HCT116 (cell line): ENCODE measurements around the gene LCE6A. TPM values are rescaled to one million over a fixed set of nuclear protein-coding genes. Genes with fewer than 3 reads are reported as not detected.

Experiments used
- ATAC-seq: fragments of 200-7000 bp; cut with Tn5 transposase; 2 replicates; pipeline ENCODE4 v1.9.1; 2020; ENCODE audit warnings: mild to moderate bottlenecking, moderate library complexity
- BruUV-seq: library from RNA; stranded (reverse); fragments of 400-500 nt; replicated peaks from 2 replicates; lab custom pipeline; 2021; lab: Mats Ljungman, UMichigan
- CTCF ChIA-PET: fragments of 300-600 bp; sonication (Branson Sonifier 250); formaldehyde crosslinking; loops from one replicate; lab custom pipeline; 2021; ENCODE audit warnings: antibody characterized with exemption; lab: Charles Lee
- POLR2A ChIA-PET: fragments of 300-600, 350-600 bp; sonication (Branson Sonifier 250); formaldehyde crosslinking; loops from one replicate; lab custom pipeline; 2021; ENCODE audit warnings: antibody characterized with exemption; lab: Charles Lee
- RAD21 ChIA-PET, 2 experiments: fragments of 300-600 bp; sonication (Branson Sonifier 250); formaldehyde crosslinking; loops; one replicate each; lab custom pipeline; 2023; ENCODE audit warnings: low total read pairs in 2 of 2; ENCODE audit not compliant: uncharacterized antibody in 2 of 2, unreplicated experiment in 2 of 2, low non-redundant PET in 1 of 2; lab: Charles Lee
- DNase-seq: peaks from one replicate; pipeline ENCODE4 v3.0.0-alpha.2; 2010; ENCODE audit warnings: low read depth, low spot score
- H2AFZ ChIP-seq: fragments of 200-600 bp; shearing (Covaris generic), sonication (generic); 2 replicates; pipeline ENCODE4 v1.6.1; 2017; ENCODE audit warnings: low read depth, mixed run types, mixed read lengths, antibody characterized with exemption, low read length; ENCODE audit not compliant: poor library complexity, severe bottlenecking
- H3K27ac ChIP-seq: 2 replicates; pipeline ENCODE4 v1.5.1; 2012; ENCODE audit warnings: low read depth, low read length
- H3K27me3 ChIP-seq: fragments of 200-600 bp; sonication (generic); 2 replicates; pipeline ENCODE4 v1.6.1; 2016; ENCODE audit warnings: mixed run types, low read length, mixed read lengths; ENCODE audit not compliant: insufficient read depth
- H3K36me3 ChIP-seq, 2 experiments: fragments of 200-500 bp in 1 of 2; fragments of 200-600 bp in 1 of 2; sonication (Bioruptor generic) in 1 of 2; sonication (generic) in 1 of 2; 2 replicates each; pipeline versions ENCODE4 v1.5.1 to v1.6.1; 2014 to 2016; ENCODE audit warnings: low read length in 2 of 2, inconsistent platforms in 1 of 2, mixed read lengths in 1 of 2, mixed run types in 1 of 2; ENCODE audit not compliant: insufficient read depth in 2 of 2, control insufficient read depth in 1 of 2
- H3K4me1 ChIP-seq, 2 experiments: fragments of 200-600 bp in 1 of 2; sonication (generic) in 1 of 2; 2 replicates each; pipeline versions ENCODE4 v1.5.1 to v1.6.1; 2012 to 2017; ENCODE audit warnings: low read length in 2 of 2, inconsistent platforms in 1 of 2, mild to moderate bottlenecking in 1 of 2, mixed read lengths in 1 of 2, mixed run types in 1 of 2, moderate library complexity in 1 of 2; ENCODE audit not compliant: insufficient read depth in 2 of 2, control insufficient read depth in 1 of 2
- H3K4me2 ChIP-seq: fragments of 200-600 bp; sonication (generic); 2 replicates; pipeline ENCODE4 v1.6.1; 2017; ENCODE audit warnings: mixed run types, low read length, mixed read lengths
- H3K4me3 ChIP-seq, 2 experiments: fragments of 200-600 bp in 1 of 2; sonication (generic) in 1 of 2; replicated peaks in 1 of 2; 2 replicates each; pipeline ENCODE4 v1.5.1; 2011 to 2016; ENCODE audit warnings: low read length in 2 of 2, control low read depth in 1 of 2, low read depth in 1 of 2, mild to moderate bottlenecking in 1 of 2, mixed read lengths in 1 of 2, mixed run types in 1 of 2
- H3K79me2 ChIP-seq: fragments of 200-600 bp; sonication (generic); 2 replicates; pipeline ENCODE4 v1.6.1; 2017; ENCODE audit warnings: mild to moderate bottlenecking, mixed run types, low read length, moderate library complexity, mixed read lengths; ENCODE audit not compliant: insufficient read depth
- H3K9ac ChIP-seq: fragments of 200-600 bp; sonication (generic); 2 replicates; pipeline ENCODE4 v1.6.1; 2016; ENCODE audit warnings: low read length, mixed read lengths
- H3K9me2 ChIP-seq: fragments of 200-600 bp; sonication (generic), shearing (Covaris generic); 2 replicates; pipeline ENCODE4 v1.6.1; 2017; ENCODE audit warnings: mixed run types, mild to moderate bottlenecking, moderate library complexity; ENCODE audit not compliant: insufficient read depth
- H3K9me3 ChIP-seq, 2 experiments: fragments of 200-500 bp in 1 of 2; fragments of 200-600 bp in 1 of 2; sonication (Bioruptor generic) in 1 of 2; sonication (generic) in 1 of 2; 2 replicates each; pipeline ENCODE4 v1.6.1; 2014 to 2017; ENCODE audit warnings: low read length in 2 of 2, mixed read lengths in 2 of 2, inconsistent platforms in 1 of 2, low read depth in 1 of 2, mild to moderate bottlenecking in 1 of 2, mixed run types in 1 of 2, moderate library complexity in 1 of 2; ENCODE audit not compliant: control insufficient read depth in 1 of 2, insufficient read depth in 1 of 2
- H4K20me1 ChIP-seq: fragments of 200-600 bp; sonication (generic), shearing (Covaris generic); 2 replicates; pipeline ENCODE4 v1.6.1; 2017; ENCODE audit warnings: mixed run types, mild to moderate bottlenecking, moderate library complexity; ENCODE audit not compliant: insufficient read depth
- ATF3 ChIP-seq: IDR thresholded peaks from 2 replicates; pipeline ENCODE4 v1.6.1; 2012
- CBX3 ChIP-seq: IDR thresholded peaks from 2 replicates; pipeline ENCODE4 v1.6.1; 2012; ENCODE audit warnings: low read depth
- EGR1 ChIP-seq: IDR thresholded peaks from 2 replicates; pipeline ENCODE4 v1.6.1; 2012; ENCODE audit warnings: low read depth
- ELF1 ChIP-seq: IDR thresholded peaks from 2 replicates; pipeline ENCODE4 v1.6.1; 2012; ENCODE audit warnings: low read depth, borderline replicate concordance
- EZH2 ChIP-seq: fragments of 200-600 bp; sonication (generic); IDR thresholded peaks from 2 replicates; pipeline ENCODE4 v1.6.1; 2017; ENCODE audit warnings: antibody characterized with exemption, mixed run types
- FOSL1 ChIP-seq: IDR thresholded peaks from 2 replicates; pipeline ENCODE4 v1.6.1; 2012; ENCODE audit warnings: low read depth
- JUND ChIP-seq: IDR thresholded peaks from 2 replicates; pipeline ENCODE4 v1.6.1; 2012
- POLR2A ChIP-seq: IDR thresholded peaks from 2 replicates; pipeline ENCODE4 v1.7.0; 2011; ENCODE audit warnings: borderline replicate concordance; ENCODE audit not compliant: insufficient read depth, insufficient read length; ENCODE audit errors: extremely low read depth
- POLR2AphosphoS5 ChIP-seq: IDR thresholded peaks from 2 replicates; pipeline ENCODE4 v1.6.1; 2011; ENCODE audit warnings: mild to moderate bottlenecking, low read depth, low read length, moderate library complexity
- REST ChIP-seq: IDR thresholded peaks from 2 replicates; pipeline ENCODE4 v1.6.1; 2012; ENCODE audit warnings: low read depth
- SIN3A ChIP-seq: IDR thresholded peaks from 2 replicates; pipeline ENCODE4 v1.6.1; 2012; ENCODE audit warnings: low read depth
- SP1 ChIP-seq: IDR thresholded peaks from 2 replicates; pipeline ENCODE4 v1.6.1; 2012; ENCODE audit warnings: low read depth
- TCF7L2 ChIP-seq: IDR thresholded peaks from 2 replicates; pipeline ENCODE4 v1.7.0; 2011; ENCODE audit warnings: borderline replicate concordance, inconsistent platforms; ENCODE audit not compliant: insufficient read depth, insufficient read length; ENCODE audit errors: extremely low read depth
- YY1 ChIP-seq: IDR thresholded peaks from 2 replicates; pipeline ENCODE4 v1.6.1; 2011; ENCODE audit warnings: low read length, low read depth, moderate library complexity, mild to moderate bottlenecking; ENCODE audit not compliant: insufficient replicate concordance; ENCODE audit errors: extremely low read depth
- ZFX ChIP-seq: fragments of 450-650 bp; IDR thresholded peaks from 2 replicates; pipeline ENCODE4 v1.6.1; 2017
- ZNF274 ChIP-seq: fragments of 200-500 bp; sonication (Bioruptor generic); IDR thresholded peaks from 2 replicates; pipeline ENCODE4 v1.6.1; 2014; ENCODE audit warnings: mild to moderate bottlenecking, low read depth, low read length, inconsistent platforms
- intact Hi-C: fragments of 100-400 bp; cut with micrococcal nuclease; formaldehyde crosslinking; loops from 2 replicates; pipeline ENCODE4 v1.10.0; 2022
- total RNA-seq: library from RNA; stranded (reverse); gene quantifications from one replicate; pipeline ENCODE4 v1.2.1, GENCODE V29; 2021; ENCODE audit not compliant: unreplicated experiment
- TF ChIP-seq, protein P1 (sequence below), 3 experiments: fragments of 200-600 bp in 1 of 3; sonication (generic) in 1 of 3; IDR thresholded peaks in 2 of 3; conservative IDR thresholded peaks in 1 of 3; 2 replicates each; pipeline ENCODE4 v1.5.1; 2012 to 2017; ENCODE audit warnings: low read depth in 2 of 3, low read length in 2 of 3, antibody characterized with exemption in 1 of 3, borderline replicate concordance in 1 of 3, control low read depth in 1 of 3, mild to moderate bottlenecking in 1 of 3, mixed read lengths in 1 of 3, mixed run types in 1 of 3, moderate library complexity in 1 of 3; ENCODE audit not compliant: insufficient read depth in 1 of 3
- TF ChIP-seq, protein P2 (sequence below): IDR thresholded peaks from 2 replicates; pipeline ENCODE4 v1.6.1; 2012

Gene LCE6A
- total RNA-seq, 1 experiment from 2014 or later = not detected

- ATAC-seq = no peak
- no peak overlapping the region for H2AFZ ChIP-seq
- H3K27me3 ChIP-seq = peaks cover 13% of the 10 kb centered on the region
- CTCF ChIA-PET = no interaction called here
- TF ChIP-seq JUND (no peak), SIN3A (no peak), SP1 (no peak), ATF3 (no peak), EZH2 (no peak), ZNF274 (no peak), POLR2A (no peak), ELF1 (no peak), TCF7L2 (no peak), ZFX (no peak), EGR1 (no peak), FOSL1 (no peak), REST (no peak), YY1 (no peak), CBX3 (no peak), POLR2AphosphoS5 (no peak)
- TF ChIP-seq, protein P1, sequence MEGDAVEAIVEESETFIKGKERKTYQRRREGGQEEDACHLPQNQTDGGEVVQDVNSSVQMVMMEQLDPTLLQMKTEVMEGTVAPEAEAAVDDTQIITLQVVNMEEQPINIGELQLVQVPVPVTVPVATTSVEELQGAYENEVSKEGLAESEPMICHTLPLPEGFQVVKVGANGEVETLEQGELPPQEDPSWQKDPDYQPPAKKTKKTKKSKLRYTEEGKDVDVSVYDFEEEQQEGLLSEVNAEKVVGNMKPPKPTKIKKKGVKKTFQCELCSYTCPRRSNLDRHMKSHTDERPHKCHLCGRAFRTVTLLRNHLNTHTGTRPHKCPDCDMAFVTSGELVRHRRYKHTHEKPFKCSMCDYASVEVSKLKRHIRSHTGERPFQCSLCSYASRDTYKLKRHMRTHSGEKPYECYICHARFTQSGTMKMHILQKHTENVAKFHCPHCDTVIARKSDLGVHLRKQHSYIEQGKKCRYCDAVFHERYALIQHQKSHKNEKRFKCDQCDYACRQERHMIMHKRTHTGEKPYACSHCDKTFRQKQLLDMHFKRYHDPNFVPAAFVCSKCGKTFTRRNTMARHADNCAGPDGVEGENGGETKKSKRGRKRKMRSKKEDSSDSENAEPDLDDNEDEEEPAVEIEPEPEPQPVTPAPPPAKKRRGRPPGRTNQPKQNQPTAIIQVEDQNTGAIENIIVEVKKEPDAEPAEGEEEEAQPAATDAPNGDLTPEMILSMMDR (IDR thresholded peaks at IDR 0.05 in 2 of 3, conservative IDR thresholded peaks at IDR 0.05 in 1 of 3; ENCODE audit: borderline replicate concordance in 1 of 3, insufficient read depth in 1 of 3, low read depth in 2 of 3, low read length in 2 of 3) = no peak
- TF ChIP-seq, protein P2, sequence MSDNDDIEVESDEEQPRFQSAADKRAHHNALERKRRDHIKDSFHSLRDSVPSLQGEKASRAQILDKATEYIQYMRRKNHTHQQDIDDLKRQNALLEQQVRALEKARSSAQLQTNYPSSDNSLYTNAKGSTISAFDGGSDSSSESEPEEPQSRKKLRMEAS = no peak
- TF ChIP-seq, all 23 proteins: peak for 0
- Histone ChIP-seq H3K9ac (no peak overlapping the region), H3K9me2 (no peaks in the 10 kb centered on the region), H3K4me3 (no peak overlapping the region), H3K36me3 (no peaks in the 10 kb centered on the region), H3K4me1 (no peaks in the 10 kb centered on the region), H3K79me2 (no peaks in the 10 kb centered on the region), H3K27ac (no peak overlapping the region), H3K4me2 (no peak overlapping the region), H3K9me3 (no peaks in the 10 kb centered on the region), H4K20me1 (no peaks in the 10 kb centered on the region)
- no TSS peak for BruUV-seq
- ChIA-PET POLR2A (no interaction called here), RAD21 (no interaction called here)
- intact Hi-C loops = no loop called here
- DNase-seq = no peak
Observed at GRCh38 chr1:152795686-152796085, 47.0 kb upstream of the LCE6A start.
